ENCODE data around the gene KRTAP9-3. TPM values are rescaled to one million over a fixed set of nuclear protein-coding genes. Genes with fewer than 3 reads are reported as not detected.
"Not testable (repeated sequence)": the region's sequence is repeated elsewhere in the genome, so short reads cannot be mapped to it uniquely, and the experiment has no call there.

KRTAP9-3 gene, protein sequence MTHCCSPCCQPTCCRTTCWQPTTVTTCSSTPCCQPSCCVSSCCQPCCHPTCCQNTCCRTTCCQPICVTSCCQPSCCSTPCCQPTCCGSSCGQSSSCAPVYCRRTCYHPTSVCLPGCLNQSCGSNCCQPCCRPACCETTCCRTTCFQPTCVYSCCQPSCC
- not detected for total RNA-seq
- long read RNA-seq, result 0 reads

DNA sequence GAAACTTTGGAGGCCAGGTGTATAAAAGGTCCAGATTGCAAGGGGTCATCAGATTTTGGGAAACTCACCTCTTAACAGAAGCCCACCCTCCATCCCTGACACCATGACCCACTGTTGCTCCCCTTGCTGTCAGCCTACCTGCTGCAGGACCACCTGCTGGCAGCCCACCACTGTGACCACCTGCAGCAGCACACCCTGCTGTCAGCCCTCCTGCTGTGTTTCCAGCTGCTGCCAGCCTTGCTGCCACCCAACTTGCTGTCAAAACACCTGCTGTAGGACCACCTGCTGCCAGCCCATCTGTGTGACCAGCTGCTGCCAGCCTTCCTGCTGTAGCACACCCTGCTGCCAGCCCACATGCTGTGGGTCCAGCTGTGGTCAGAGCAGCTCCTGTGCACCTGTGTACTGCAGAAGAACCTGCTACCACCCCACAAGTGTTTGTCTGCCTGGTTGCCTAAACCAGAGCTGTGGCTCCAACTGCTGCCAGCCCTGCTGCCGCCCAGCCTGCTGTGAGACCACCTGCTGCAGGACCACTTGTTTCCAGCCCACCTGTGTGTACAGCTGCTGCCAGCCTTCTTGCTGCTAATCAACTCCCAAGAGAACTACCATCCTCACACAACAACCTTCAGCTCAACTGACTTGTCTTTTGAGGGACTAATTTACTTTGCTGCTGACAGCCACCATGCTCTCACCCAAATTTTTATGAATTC lies at the start of gene KRTAP9-3:
Gene KRTAP9-3 (plus strand): TSS at position 51 of the 707 bp plus-strand sequence. CDS start 53 bp downstream, at position 104.
- DNase-seq; H3K9me3 ChIP-seq (replicated peaks); H3K4me1 ChIP-seq; H3K4me3 ChIP-seq; intact Hi-C loops (cut with micrococcal nuclease); H3K27ac ChIP-seq (replicated peaks); H3K36me3 ChIP-seq: not testable (repeated sequence)
- peaks cover 65% of the 10 kb centered on the region for H3K27me3 ChIP-seq (ENCODE audit: low read depth)

DNA sequence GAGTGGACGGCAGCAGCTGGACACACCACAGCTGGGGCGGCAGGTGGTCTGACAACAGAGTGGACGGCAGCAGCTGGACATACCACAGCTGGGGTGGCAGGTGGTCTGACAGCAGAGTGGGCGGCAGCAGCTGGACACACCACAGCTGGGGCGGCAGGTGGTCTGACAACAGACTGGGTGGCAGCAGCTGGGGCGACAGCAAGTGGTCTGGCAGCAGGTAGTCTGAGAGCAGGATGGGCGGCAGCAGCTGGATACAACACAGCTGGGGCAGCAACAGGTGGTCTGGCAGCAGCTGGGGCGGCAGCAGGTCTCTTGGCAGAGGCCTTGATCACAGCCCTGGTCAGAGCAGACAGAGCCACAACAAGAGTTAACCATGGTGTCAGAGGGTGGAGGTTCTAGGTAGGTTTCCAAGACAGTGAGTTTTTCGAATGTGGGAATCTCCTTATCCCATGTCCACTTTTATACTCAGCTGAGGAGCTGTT lies 47.7 kb upstream of the KRTAP9-3 start, which contains the start of gene KRTAP4-1:
Gene KRTAP4-1 (minus strand): TSS at position 432 of the 482 bp plus-strand sequence. CDS start 57 bp downstream, at position 375.
- H3K27ac ChIP-seq (replicated peaks), result no peak within 1 kb of the TSS
- DNase-seq, result no peak
- H3K36me3 ChIP-seq, result no peaks in the 10 kb centered on the region
- no peaks in the 10 kb centered on the region for H3K9me3 ChIP-seq (replicated peaks)
- H3K27me3 ChIP-seq (ENCODE audit: low read depth), result peaks cover 59% of the 10 kb centered on the region
- intact Hi-C loops (cut with micrococcal nuclease), result no loop called here
- H3K4me3 ChIP-seq, result no peak within 1 kb of the TSS
- TF ChIP-seq, protein P1, sequence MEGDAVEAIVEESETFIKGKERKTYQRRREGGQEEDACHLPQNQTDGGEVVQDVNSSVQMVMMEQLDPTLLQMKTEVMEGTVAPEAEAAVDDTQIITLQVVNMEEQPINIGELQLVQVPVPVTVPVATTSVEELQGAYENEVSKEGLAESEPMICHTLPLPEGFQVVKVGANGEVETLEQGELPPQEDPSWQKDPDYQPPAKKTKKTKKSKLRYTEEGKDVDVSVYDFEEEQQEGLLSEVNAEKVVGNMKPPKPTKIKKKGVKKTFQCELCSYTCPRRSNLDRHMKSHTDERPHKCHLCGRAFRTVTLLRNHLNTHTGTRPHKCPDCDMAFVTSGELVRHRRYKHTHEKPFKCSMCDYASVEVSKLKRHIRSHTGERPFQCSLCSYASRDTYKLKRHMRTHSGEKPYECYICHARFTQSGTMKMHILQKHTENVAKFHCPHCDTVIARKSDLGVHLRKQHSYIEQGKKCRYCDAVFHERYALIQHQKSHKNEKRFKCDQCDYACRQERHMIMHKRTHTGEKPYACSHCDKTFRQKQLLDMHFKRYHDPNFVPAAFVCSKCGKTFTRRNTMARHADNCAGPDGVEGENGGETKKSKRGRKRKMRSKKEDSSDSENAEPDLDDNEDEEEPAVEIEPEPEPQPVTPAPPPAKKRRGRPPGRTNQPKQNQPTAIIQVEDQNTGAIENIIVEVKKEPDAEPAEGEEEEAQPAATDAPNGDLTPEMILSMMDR (IDR thresholded peaks at IDR 0.05; ENCODE audit: borderline replicate concordance), result no peak
- H3K4me1 ChIP-seq, result no peaks in the 10 kb centered on the region

DNA sequence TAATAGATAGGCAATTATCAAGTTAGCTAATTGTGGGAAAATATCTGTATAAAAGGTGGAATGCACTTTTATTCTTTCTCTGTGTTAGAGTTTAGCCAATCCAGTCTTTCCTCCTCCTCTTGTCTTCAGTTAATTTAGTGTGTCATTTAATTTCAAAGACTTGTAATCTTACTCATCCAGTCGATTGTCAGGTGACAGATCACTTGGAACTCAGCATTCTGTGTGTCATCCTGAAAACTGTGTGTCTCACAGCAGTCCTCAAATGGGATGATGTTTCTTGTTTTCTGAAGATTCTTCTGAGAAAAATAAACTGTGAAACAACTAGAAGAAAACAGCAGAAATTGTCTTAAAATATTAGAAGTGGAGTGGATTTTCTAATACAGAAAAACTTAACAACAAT lies 47.2 kb upstream of the KRTAP9-3 start:
- TF ChIP-seq, protein P1 (IDR thresholded peaks at IDR 0.05; ENCODE audit: borderline replicate concordance), result no peak
- no peak overlapping the region for H3K27ac ChIP-seq (replicated peaks)
- DNase-seq, result no peak
- no peaks in the 10 kb centered on the region for H3K4me1 ChIP-seq
- peaks cover 61% of the 10 kb centered on the region for H3K27me3 ChIP-seq (ENCODE audit: low read depth)
- intact Hi-C loops (cut with micrococcal nuclease), result no loop called here
- no peaks in the 10 kb centered on the region for H3K9me3 ChIP-seq (replicated peaks)
- H3K36me3 ChIP-seq, result no peaks in the 10 kb centered on the region
- H3K4me3 ChIP-seq, result no peak overlapping the region

DNA sequence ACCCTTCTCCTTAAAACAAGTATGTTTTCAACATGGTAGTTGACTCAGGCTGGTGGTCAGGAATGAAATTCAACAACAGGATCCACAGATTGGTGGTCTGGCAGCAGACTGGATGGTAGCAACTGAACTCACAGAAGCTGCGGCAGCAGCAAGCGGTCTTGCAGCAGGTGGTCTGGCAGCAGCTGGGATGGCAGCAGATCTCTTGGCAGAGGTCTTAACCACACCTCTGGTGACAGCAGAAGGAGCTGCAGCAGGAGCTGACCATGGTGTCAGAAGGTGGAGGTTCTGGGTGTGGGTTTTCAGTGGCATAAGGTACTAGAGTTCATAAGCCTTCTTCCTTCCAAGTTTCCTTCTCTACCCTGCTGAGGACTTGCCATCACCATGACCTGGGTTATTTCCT lies 45.4 kb upstream of the KRTAP9-3 start:
- no peak overlapping the region for H3K4me3 ChIP-seq
- no peaks in the 10 kb centered on the region for H3K9me3 ChIP-seq (replicated peaks)
- no peaks in the 10 kb centered on the region for H3K36me3 ChIP-seq
- TF ChIP-seq, protein P1 (IDR thresholded peaks at IDR 0.05; ENCODE audit: borderline replicate concordance), result no peak
- H3K27ac ChIP-seq (replicated peaks), result no peak overlapping the region
- intact Hi-C loops (cut with micrococcal nuclease), result no loop called here
- H3K27me3 ChIP-seq (ENCODE audit: low read depth), result peaks cover 73% of the 10 kb centered on the region
- H3K4me1 ChIP-seq, result no peaks in the 10 kb centered on the region
- DNase-seq, result no peak

DNA sequence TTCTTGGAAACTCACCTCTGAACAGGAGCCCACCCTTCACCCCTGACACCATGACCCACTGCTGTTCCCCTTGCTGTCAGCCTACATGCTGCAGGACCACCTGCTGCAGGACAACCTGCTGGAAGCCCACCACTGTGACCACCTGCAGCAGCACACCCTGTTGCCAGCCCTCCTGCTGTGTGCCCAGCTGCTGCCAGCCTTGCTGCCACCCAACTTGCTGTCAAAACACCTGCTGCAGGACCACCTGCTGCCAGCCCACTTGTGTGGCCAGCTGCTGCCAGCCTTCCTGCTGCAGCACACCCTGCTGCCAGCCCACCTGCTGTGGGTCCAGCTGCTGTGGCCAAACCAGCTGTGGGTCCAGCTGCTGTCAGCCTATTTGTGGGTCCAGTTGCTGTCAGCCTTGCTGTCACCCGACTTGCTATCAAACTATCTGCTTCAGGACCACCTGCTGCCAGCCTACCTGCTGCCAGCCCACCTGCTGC lies 42.4 kb upstream of the KRTAP9-3 start, which contains the start of gene KRTAP9-1:
Gene KRTAP9-1 (plus strand): TSS at position 51 of the 482 bp plus-strand sequence. CDS start 0 bp downstream, at position 51.
- DNase-seq; H3K27ac ChIP-seq (replicated peaks); H3K4me1 ChIP-seq; H3K36me3 ChIP-seq; intact Hi-C loops (cut with micrococcal nuclease); H3K4me3 ChIP-seq: not testable (repeated sequence)
- peaks cover 13% of the 10 kb centered on the region for H3K9me3 ChIP-seq (replicated peaks)
- peaks cover 66% of the 10 kb centered on the region for H3K27me3 ChIP-seq (ENCODE audit: low read depth)

DNA sequence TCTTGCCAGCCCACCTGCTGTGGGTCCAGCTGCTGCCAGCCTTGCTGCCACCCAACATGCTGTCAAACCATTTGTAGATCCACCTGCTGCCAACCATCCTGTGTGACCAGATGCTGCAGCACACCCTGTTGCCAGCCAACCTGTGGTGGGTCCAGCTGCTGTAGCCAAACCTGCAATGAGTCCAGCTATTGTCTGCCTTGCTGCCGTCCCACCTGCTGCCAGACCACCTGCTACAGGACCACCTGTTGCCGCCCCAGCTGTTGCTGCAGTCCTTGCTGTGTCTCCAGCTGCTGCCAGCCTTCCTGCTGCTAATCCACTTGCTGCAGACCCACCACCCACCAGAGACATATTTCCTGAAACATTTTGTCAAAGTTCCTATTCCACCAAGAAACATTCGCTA lies 41.9 kb upstream of the KRTAP9-3 start:
- H3K27me3 ChIP-seq (ENCODE audit: low read depth), result peaks cover 62% of the 10 kb centered on the region
- intact Hi-C loops (cut with micrococcal nuclease), result no loop called here

More for the DNA sequence above, 41.9 kb upstream of the KRTAP9-3 start:
- Histone ChIP-seq H3K4me3 (no peak overlapping the region), H3K36me3 (no peaks in the 10 kb centered on the region), H3K9me3 (replicated peaks) (peaks cover 15% of the 10 kb centered on the region), H3K4me1 (no peaks in the 10 kb centered on the region), H3K27ac (replicated peaks) (no peak overlapping the region)
- DNase-seq, result no peak
- TF ChIP-seq, protein P1 (IDR thresholded peaks at IDR 0.05; ENCODE audit: borderline replicate concordance), result no peak

Data from left ventricle myocardium inferior (tissue), 1 donor.